ENCODE results near the gene LMX1A.

DNA sequence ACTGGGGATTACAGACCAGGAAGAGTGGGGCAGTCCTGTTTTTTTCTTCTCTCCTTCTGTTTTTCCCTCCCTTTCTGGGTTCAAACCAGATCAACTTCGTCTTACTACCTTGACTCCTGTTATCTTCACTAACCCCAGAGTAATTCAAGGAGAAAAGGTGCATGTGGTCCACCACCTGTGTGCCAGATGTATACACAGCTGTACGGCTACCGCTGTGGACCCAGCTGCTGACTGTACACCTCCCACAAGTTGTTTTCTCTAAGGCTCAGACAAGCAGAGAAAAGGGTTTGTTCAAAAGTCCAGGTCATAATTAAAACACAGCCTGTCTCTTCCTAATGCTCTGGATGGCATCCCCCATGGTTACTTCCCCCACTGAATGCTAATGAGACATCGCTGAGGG is 102.1 kb downstream of the LMX1A start:
- TF ChIP-seq, protein P1, sequence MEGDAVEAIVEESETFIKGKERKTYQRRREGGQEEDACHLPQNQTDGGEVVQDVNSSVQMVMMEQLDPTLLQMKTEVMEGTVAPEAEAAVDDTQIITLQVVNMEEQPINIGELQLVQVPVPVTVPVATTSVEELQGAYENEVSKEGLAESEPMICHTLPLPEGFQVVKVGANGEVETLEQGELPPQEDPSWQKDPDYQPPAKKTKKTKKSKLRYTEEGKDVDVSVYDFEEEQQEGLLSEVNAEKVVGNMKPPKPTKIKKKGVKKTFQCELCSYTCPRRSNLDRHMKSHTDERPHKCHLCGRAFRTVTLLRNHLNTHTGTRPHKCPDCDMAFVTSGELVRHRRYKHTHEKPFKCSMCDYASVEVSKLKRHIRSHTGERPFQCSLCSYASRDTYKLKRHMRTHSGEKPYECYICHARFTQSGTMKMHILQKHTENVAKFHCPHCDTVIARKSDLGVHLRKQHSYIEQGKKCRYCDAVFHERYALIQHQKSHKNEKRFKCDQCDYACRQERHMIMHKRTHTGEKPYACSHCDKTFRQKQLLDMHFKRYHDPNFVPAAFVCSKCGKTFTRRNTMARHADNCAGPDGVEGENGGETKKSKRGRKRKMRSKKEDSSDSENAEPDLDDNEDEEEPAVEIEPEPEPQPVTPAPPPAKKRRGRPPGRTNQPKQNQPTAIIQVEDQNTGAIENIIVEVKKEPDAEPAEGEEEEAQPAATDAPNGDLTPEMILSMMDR (IDR thresholded peaks at IDR 0.05), result no peak
- no peak for TF ChIP-seq ZFX (IDR thresholded peaks at IDR 0.05; ENCODE audit: borderline replicate concordance)

Data from 22Rv1 (cell line).